Gastroesophageal sphincter (tissue), 4 donors: Measurements from ENCODE around the gene GNAI1. TPM values are rescaled to one million over a fixed set of nuclear protein-coding genes. Genes with fewer than 3 reads are reported as not detected.
A peak's percentile ranks its signal among the peaks of the same experiment; 100 is the strongest.

Experiments used
- ATAC-seq: fragments of 150-250 bp; one replicate; pipeline ENCODE4 v1.9.1; 2016; ENCODE audit warnings: mild to moderate bottlenecking, moderate library complexity
- H3K27ac ChIP-seq, 4 donors: fragments of 200-600 bp; sonication (generic) in 3 of 4; 1 replicate in 3 of 4; 2 replicates in 1 of 4; pipeline ENCODE4 v1.5.1; 2016 to 2019
- H3K27me3 ChIP-seq: fragments of 200-600 bp; sonication (generic); one replicate; pipeline ENCODE4 v1.5.1; 2019
- H3K36me3 ChIP-seq, 2 donors: fragments of 200-600 bp; sonication (generic); one replicate each; pipeline ENCODE4 v1.5.1; 2019; ENCODE audit warnings: control low read depth in 1 of 2
- H3K4me1 ChIP-seq, 3 donors: fragments of 200-600 bp; sonication (generic); 1 replicate in 2 of 3; 2 replicates in 1 of 3; pipeline ENCODE4 v1.5.1; 2016 to 2019; ENCODE audit warnings: control low read depth in 2 of 3
- H3K4me3 ChIP-seq, 2 donors: fragments of 200-600 bp; sonication (generic); one replicate each; pipeline ENCODE4 v1.5.1; 2019; ENCODE audit warnings: mild to moderate bottlenecking in 1 of 2, moderate library complexity in 1 of 2
- H3K9me3 ChIP-seq, 3 donors: fragments of 200-600 bp; sonication (generic); one replicate each; pipeline ENCODE4 v1.5.1; 2017 to 2019; ENCODE audit warnings: control low read depth in 2 of 3
- EP300 ChIP-seq: sonication (generic); formaldehyde crosslinking; IDR thresholded peaks from one replicate; pipeline ENCODE4 v1.6.1; 2017; ENCODE audit warnings: antibody characterized with exemption, mild to moderate bottlenecking
- POLR2A ChIP-seq, 2 donors: fragments of 450-650 bp; IDR thresholded peaks; one replicate each; pipeline ENCODE4 v1.6.1; 2017; ENCODE audit warnings: antibody characterized with exemption in 2 of 2, mild to moderate bottlenecking in 2 of 2, moderate library complexity in 1 of 2
- POLR2AphosphoS5 ChIP-seq: sonication (generic); formaldehyde crosslinking; IDR thresholded peaks from one replicate; pipeline ENCODE4 v1.6.1; 2017; ENCODE audit warnings: antibody characterized with exemption
- WGBS, 2 donors: methylation state at CpG; one replicate each; pipeline ENCODE4 v1.1.5; 2018; ENCODE audit warnings: low coverage in 1 of 2; 5-methylcytosine and 5-hydroxymethylcytosine counted together
- total RNA-seq, 4 donors: library from RNA; depleted of rRNA; stranded (reverse); fragments of >200 nt; gene quantifications; one replicate each; pipeline ENCODE4 v1.1.0, GENCODE V29; 2016
- TF ChIP-seq, protein P1 (sequence below), 4 experiments: fragments of 200-600 bp in 2 of 4; fragments of 450-650 bp in 2 of 4; sonication (generic) in 1 of 4; IDR thresholded peaks; one replicate each; pipeline ENCODE4 v1.5.1; 2017 to 2019; ENCODE audit warnings: antibody characterized with exemption in 4 of 4, mild to moderate bottlenecking in 2 of 4, moderate library complexity in 2 of 4

Gene GNAI1
- total RNA-seq, 4 donors from 2014 or later = 76.8 to 136 (median 108) TPM

GRCh38 chr7:80134115-80134535 is 506 bp upstream of the GNAI1 start:
- H3K36me3 ChIP-seq = no peaks in the 10 kb centered on the region
- no peaks in the 10 kb centered on the region for H3K27me3 ChIP-seq
- ATAC-seq = no peak
- peaks cover 0 to 33% (median 3%) of the 10 kb centered on the region in 3 donors for H3K4me1 ChIP-seq
- H3K9me3 ChIP-seq = no peaks in the 10 kb centered on the region
- peak overlapping the region; percentile 87 to 93 for H3K4me3 ChIP-seq
- TF ChIP-seq EP300 (no peak), POLR2AphosphoS5 (no peak), POLR2A (IDR thresholded peaks at IDR 0.05) (no peak)
- TF ChIP-seq, protein P1, sequence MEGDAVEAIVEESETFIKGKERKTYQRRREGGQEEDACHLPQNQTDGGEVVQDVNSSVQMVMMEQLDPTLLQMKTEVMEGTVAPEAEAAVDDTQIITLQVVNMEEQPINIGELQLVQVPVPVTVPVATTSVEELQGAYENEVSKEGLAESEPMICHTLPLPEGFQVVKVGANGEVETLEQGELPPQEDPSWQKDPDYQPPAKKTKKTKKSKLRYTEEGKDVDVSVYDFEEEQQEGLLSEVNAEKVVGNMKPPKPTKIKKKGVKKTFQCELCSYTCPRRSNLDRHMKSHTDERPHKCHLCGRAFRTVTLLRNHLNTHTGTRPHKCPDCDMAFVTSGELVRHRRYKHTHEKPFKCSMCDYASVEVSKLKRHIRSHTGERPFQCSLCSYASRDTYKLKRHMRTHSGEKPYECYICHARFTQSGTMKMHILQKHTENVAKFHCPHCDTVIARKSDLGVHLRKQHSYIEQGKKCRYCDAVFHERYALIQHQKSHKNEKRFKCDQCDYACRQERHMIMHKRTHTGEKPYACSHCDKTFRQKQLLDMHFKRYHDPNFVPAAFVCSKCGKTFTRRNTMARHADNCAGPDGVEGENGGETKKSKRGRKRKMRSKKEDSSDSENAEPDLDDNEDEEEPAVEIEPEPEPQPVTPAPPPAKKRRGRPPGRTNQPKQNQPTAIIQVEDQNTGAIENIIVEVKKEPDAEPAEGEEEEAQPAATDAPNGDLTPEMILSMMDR (IDR thresholded peaks at IDR 0.05) = no peak
- WGBS, 2 donors = 13 to 18% methylated on average over 4 to 9 of the region's 12 CpGs
- H3K27ac ChIP-seq = peak overlapping the region; percentile 35 to 97 (median 92)

DNA sequence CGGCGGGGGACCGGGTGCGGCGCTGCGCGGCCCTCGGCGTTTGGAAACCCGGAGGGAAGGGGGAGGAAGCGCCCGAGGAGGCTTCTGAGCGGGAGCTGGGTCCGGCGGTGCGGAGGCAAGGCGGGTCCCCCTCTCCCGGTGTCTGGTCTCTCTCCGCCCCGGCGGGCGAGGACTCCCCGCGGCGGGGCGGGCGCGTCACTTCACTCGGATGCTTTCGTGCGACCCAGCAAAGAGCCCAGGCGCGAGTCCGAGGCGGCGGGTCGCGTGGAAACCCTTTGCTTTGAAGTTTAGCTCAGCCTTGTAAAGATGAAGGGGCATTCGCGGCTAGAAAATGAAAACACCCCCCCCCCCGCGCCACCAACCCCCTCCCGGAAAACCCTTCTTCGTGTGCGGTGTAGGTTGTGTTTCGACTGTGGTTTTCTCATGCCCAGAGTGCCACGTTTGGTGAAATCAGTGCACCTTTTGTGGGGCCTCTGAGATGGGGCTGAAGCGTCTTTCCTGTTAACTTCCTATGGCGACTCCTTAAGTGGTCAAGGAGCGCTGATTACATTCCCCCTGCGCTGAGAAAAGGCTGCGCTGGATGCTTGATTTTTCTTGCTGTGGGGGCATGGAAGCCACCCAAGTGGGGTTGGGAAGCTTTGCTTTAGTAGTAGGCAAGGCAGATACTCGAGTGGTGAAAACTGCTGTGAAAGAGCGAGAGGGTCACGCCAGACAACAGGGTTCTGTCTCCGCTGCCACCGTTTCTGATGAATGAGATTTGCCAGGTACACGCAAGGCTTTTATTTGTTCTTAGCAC is 876 bp downstream of the GNAI1 start:
- WGBS, 2 donors = 0% methylated on average over 2 to 8 of the region's 58 CpGs
- peak; percentile 27 for ATAC-seq
- peaks cover 3 to 46% (median 7%) of the 10 kb centered on the region in 3 donors for H3K4me1 ChIP-seq
- no peak for TF ChIP-seq POLR2AphosphoS5
- TF ChIP-seq POLR2A (IDR thresholded peaks at IDR 0.05) = no peak
- TF ChIP-seq EP300 = no peak
- H3K9me3 ChIP-seq = no peaks in the 10 kb centered on the region
- H3K27ac ChIP-seq = peak overlapping the region; percentile 86 to 97 (median 92)
- peak overlapping the region; percentile 87 to 93 for H3K4me3 ChIP-seq
- no peaks in the 10 kb centered on the region for H3K27me3 ChIP-seq
- no peaks in the 10 kb centered on the region for H3K36me3 ChIP-seq

- ATAC-seq = no peak
- H3K36me3 ChIP-seq = no peaks in the 10 kb centered on the region
- H3K27me3 ChIP-seq = no peaks in the 10 kb centered on the region
- 36 to 38% methylated on average over 3 to 4 of the region's 4 CpGs for WGBS, 2 donors
- peak overlapping the region; percentile 87 to 93 for H3K4me3 ChIP-seq
- peaks cover 3 to 52% (median 7%) of the 10 kb centered on the region in 3 donors for H3K4me1 ChIP-seq
- no peaks in the 10 kb centered on the region for H3K9me3 ChIP-seq
- TF ChIP-seq POLR2A (IDR thresholded peaks at IDR 0.05) (no peak), POLR2AphosphoS5 (no peak), EP300 (no peak)
- TF ChIP-seq, protein P1 (IDR thresholded peaks at IDR 0.05) = no peak
- H3K27ac ChIP-seq = peak overlapping the region; percentile 86 to 97 (median 92)
These were observed 1.8 kb downstream of the GNAI1 start for GRCh38 chr7:80136261-80137055.

- H3K4me1 ChIP-seq = peaks cover 3 to 53% (median 7%) of the 10 kb centered on the region in 3 donors
- H3K27me3 ChIP-seq = no peaks in the 10 kb centered on the region
- ATAC-seq = no peak
- H3K36me3 ChIP-seq = no peaks in the 10 kb centered on the region
- TF ChIP-seq POLR2AphosphoS5 = no peak
- no peak for TF ChIP-seq POLR2A (IDR thresholded peaks at IDR 0.05)
- TF ChIP-seq, protein P1 (IDR thresholded peaks at IDR 0.05) = no peak
- no peak for TF ChIP-seq EP300
- peak overlapping the region in 1 of 2 donors; percentile 93 for H3K4me3 ChIP-seq
- no peaks in the 10 kb centered on the region for H3K9me3 ChIP-seq
- H3K27ac ChIP-seq = peak overlapping the region; percentile 32 to 97 (median 46)
- WGBS, 2 donors = 80 to 88% methylated on average over 2 to 8 of the region's 12 CpGs
These were observed 2.8 kb downstream of the GNAI1 start for GRCh38 chr7:80137410-80137809.

GRCh38 chr7:80139236-80139635 is 4.6 kb downstream of the GNAI1 start:
- Histone ChIP-seq H3K27me3 (no peaks in the 10 kb centered on the region), H3K36me3 (no peaks in the 10 kb centered on the region), H3K9me3 (no peaks in the 10 kb centered on the region), H3K4me3 (no peak overlapping the region), H3K4me1 (peaks cover 3 to 67% (median 7%) of the 10 kb centered on the region in 3 donors), H3K27ac (peak overlapping the region; percentile 13 to 97 (median 40))
- TF ChIP-seq, protein P1 (IDR thresholded peaks at IDR 0.05) = no peak
- TF ChIP-seq POLR2A (IDR thresholded peaks at IDR 0.05) = no peak
- TF ChIP-seq EP300 = no peak
- no peak for TF ChIP-seq POLR2AphosphoS5
- WGBS, 2 donors = 25% methylated on average over 1 of the region's 1 CpG; no CpG with 5 or more reads in 1 of the 2 donors
- no peak for ATAC-seq
